GM19193 (cell line): ENCODE data around the gene LAD1.

Experiments
- POLR2A ChIP-seq: IDR thresholded peaks from 4 replicates; pipeline ENCODE4 v1.6.1; 2011; ENCODE audit not compliant: insufficient read depth, insufficient read length; ENCODE audit errors: extremely low read depth

LAD1 gene, protein sequence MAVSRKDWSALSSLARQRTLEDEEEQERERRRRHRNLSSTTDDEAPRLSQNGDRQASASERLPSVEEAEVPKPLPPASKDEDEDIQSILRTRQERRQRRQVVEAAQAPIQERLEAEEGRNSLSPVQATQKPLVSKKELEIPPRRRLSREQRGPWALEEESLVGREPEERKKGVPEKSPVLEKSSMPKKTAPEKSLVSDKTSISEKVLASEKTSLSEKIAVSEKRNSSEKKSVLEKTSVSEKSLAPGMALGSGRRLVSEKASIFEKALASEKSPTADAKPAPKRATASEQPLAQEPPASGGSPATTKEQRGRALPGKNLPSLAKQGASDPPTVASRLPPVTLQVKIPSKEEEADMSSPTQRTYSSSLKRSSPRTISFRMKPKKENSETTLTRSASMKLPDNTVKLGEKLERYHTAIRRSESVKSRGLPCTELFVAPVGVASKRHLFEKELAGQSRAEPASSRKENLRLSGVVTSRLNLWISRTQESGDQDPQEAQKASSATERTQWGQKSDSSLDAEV

DNA sequence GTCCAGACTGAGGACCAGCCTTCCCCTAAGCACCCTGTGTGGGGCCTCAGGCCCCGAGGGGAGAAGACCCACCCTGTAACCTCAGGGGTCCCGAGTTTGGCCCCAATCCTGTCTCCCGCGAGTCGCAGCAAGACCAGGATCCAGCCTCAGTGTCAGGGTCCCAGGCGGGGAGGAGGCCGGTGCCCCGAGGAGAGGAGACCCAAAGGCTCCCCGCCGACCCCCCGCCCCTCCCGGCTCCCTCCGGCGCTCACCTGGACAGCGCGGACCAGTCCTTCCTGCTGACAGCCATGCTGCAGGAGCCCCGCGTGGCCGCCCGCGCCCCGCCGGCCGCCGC lies at the start of gene LAD1:
LAD1 (minus strand) TSS at position 307 of the 334 bp plus-strand sequence; CDS start at position 289, 18 bp downstream.
- no peak for TF ChIP-seq POLR2A

DNA sequence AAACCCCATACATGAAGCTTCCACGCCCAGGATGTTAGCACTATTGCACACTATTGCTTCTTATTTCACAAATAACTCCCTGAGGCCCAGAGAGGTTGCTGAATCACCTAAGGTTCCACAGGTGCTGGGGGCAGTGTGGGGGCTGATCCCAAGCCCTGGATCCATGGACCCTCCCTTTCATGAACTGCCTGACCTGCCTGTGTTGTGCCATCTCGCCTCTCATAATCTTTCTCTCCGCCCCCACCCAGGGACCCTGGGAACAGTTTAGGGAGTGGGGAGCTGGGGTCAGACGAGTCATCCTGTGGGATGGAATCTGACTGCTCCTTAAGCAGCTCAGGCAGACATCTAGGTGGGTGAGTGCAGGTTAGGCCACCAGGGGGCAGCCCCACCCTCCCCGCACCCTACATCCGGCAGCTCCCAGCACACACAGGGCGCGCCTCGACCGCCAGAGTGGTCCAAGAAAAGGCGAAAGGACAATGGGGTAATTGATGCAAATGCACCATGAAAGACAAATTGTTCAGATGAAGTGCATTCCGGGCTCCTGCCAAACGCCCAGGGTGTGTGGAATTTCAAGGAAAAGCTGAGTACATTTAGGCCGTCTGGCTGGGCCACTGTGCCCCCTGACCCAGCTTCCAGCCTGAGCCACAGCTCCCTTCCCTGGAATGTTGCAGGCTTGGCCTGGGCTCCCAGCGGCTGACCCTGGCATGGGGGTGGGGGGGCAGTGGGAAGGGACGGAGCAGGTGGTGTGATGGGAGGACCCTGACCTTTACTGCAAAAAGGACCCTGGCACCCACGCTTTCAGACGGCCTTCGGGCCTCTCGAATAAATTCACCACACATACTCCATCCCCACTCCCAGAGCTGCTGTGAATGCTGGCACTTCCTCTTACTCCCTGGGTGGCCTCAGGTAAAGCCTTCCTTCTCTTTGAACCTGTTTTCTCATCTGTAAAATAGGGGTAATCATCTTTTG lies 49.1 kb upstream of the LAD1 start:
- no peak for TF ChIP-seq POLR2A

DNA sequence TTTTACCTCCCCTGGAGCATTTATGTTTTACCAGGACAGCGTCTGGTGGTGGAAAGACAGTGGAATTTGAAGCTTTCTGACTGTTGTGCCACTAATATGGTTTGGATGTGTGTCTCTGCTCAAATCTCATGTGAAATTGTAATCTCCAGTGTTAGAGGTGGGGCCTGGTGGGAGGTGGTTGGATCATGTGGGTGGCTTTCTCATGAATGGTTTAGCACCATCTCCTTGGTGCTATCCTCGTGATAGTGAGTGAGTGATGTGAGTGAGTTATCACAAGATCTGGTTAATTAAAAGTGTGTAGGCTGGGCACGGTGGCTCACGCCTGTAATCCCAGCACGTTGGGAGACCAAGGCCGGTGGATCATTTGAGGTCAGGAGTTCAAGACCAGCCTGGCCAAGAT lies 46.2 kb upstream of the LAD1 start:
- no peak for TF ChIP-seq POLR2A

DNA sequence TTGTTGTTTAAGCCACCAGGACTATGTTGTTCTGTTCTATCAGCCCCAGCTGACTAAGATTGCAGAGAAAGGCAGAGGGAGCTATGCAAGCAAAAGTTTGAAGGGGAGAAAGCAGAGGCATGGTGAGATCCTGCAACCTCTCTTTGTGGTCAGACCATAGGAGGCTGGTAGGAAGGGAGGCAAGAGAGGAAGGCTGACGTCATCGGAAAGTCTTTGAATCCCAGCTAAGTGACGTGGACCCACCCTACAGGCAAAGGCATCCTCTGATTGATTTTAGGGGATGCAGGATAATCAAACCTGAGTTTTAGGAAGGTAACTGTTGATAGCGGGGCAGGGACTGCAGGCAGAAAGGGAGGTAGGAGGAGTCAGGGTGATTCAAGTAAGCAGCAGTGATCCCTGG lies 45.7 kb upstream of the LAD1 start:
- TF ChIP-seq POLR2A, result no peak

DNA sequence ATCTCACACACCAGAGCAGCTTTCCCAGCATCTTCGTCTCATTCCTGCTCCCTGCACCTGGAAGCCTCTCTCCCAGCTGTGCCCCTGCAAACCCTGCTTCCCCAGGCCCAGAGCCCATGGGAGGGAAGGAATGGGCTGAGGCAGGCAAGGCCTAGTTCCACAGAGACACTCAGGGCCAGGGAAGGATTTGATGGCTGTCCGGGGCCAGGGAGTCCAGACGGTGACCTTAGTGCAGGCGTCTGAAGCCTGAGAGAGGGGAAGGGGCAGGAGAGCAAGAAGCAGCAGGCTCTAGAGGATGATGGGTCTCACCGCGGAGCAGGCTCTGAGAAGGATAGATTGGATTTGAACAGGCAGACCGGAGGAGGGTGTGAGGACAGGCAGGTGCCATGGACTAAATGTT lies 44.6 kb upstream of the LAD1 start:
- no peak for TF ChIP-seq POLR2A

DNA sequence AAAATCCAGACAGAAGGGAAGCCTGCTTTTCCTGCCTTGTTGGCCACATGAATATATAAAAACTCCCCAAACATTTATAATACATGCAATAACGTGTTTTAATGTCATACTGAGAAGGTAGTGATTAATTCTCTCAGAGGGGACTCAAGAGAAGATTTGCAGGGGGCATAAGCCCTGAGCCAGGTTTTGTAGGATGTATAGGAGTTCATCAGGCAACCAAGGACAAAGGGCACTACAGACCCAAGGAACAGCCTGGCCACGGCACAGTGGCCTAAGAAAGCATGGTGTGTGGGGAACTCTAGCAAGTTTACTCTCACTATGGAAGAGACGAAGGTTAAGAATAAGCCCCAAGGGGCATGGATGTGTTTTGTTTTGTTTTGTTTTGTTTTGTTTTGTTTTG lies 37.8 kb upstream of the LAD1 start:
- no peak for TF ChIP-seq POLR2A

DNA sequence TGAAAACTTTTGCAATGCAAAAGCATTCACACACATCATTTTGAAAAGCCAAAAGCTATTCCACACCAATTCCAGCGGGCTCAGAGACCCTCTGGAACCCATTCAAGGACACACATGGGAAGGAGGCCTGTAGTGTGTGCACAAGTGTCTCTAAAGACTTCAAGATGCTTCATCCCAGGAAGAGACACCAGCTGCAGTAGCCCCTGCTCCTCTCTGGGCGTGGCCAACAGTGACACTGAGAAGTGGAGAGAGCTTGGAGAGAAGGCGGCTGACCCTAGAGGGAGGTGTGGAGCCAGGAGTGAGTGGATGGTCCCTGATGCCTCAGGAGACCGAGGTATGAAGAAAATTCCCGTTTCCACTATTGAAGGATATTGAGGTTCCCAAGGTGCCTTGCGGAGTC lies 37.3 kb upstream of the LAD1 start:
- TF ChIP-seq POLR2A, result no peak

DNA sequence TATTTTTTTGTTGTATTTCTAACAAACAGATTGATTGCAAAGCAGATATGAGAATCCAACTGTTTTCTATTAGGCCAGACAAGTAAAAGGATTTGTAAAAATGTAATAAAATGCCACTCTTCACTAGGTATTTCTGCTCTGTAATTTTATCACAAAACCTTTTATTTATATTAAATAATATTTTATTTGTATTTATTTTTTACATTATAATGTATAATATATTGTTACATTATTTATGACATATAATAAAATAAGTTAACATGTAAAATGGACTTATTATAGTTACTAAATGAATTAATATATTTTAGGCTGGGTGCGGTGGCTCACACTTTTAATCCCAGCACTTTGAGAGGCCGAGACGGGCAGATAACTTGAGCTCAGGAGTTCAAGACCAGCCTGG lies 35.1 kb upstream of the LAD1 start:
- no peak for TF ChIP-seq POLR2A

DNA sequence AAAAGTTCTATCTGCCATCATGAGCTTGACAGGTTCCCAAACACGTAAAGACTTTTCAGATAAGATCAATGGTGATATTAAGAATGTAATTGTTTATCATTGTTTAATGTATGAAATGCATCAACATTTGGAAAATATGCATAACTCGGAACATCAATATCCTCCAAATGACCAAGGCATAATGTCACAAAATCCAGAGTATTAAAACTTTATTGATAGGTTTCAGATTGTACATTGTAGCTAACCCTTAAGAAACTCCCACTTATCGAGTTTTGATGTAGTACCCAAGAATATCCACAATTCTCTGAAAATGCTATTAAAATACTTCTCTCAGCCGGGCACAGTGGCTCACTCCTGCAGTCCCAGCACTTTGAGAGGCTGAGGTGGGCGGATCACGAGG lies 34.5 kb upstream of the LAD1 start:
- no peak for TF ChIP-seq POLR2A

DNA sequence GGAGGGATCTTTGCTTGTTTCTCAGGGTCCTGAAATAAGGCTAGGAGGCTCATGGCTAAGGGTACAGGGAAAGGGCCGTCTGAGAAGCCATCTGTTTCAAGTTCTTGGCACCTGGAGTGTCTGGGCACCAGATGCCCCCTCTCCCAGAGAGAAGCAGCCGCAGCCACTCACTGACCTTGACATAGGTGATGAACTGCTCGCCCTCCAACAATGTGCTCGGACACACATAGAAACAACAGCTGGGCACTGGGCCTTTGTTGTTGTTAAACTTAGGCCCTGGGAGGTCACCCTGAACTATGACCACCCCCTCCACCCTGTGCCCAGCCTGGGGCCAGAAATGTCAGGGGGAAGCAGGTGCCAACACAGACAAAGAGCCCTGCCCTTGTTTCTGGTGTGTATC lies 31.7 kb upstream of the LAD1 start:
- TF ChIP-seq POLR2A, result no peak

DNA sequence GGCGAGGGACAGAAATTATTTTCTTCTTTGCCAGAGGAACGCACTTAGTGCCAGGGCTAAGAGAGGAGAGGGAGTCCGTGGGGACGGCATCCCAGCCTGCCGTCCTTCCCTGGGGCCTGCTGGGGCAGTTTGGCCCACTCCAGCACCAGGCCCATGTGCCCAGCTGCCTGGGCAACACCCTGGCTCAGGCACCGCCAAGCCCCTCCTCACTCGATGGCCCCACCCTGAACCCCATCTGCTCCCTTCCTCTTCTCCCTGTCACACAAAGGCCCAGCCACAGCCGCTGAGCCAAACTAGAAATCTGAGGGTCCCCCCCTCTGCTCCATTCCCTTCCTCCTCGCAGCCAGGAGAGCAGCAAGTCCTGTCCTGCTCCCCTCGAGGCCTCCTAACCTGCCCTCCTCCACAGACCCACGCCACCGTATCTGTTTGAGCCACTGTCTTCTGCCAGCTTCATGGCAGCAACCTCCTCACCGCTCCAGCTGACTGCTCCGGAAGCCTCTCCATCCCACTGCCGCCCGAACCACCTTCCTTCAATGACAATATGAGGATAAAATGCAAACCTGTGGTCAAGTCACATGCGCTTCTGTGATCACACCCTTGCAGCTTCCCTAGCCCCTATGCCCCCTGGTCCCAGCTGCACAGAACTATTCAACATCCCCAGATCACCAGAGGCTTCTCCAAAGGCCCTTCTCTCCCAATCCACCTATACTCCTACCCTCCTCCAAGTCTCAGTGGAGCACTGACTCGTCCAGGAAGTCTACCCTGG lies 30.8 kb upstream of the LAD1 start:
- TF ChIP-seq POLR2A, result no peak

DNA sequence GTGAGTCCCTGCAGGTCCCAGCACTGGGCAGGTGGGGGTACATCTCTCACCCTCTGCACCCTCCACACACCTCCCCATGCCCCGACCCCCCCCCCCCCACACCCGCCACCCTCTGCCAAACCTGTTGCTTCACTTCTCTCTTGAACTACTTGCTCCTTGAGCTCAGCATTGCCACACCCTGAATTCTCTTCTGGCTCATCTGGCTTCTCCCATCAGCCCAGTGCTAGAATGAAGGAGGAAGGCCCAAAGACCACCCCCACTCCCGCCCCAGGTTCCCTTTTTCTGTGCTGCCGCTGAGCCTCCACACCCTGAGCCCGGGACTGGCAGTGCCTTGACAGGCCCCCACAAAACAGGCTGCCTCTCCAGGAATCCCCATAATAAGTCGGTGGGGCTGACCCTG lies 28.8 kb upstream of the LAD1 start:
- TF ChIP-seq POLR2A, result no peak

DNA sequence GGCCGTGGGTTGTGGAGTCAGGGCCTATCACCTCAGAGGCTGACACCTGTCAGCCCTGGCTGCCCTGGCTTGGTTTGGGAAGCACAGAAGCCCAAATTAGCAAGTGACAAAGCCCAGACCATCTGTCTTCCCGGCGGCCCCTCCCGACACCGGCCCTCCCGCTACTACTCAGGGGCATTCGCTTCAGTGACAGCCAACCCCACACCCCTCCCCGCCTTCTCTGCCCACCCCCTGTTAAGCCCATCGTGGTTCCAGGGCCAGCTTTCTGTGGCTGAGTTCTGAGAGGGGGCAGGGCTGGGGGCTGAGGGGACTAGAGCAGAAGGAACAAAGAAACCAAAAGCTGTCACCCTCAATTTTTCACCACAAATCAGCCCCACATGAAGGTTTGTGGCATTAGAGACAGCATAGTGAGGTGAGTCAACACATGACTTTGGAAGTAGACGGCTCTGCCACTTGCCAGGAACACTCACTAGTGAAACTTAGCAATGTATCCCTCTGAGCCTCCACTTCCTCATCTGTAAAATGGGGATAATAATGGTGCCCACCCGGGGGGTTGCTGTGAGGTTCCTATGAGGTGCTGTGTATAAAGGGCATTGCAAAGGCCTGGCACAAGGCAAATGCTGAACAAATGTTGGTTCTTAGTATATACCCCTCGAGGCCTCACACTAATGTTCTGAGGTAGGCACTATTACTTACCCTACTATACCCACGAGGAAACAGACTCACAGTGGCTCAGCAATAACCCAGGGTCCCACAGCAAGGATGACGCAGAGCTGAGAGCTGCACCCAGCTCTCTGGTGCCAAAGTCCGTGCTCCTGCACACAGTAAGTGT lies 27.6 kb upstream of the LAD1 start:
- no peak for TF ChIP-seq POLR2A

DNA sequence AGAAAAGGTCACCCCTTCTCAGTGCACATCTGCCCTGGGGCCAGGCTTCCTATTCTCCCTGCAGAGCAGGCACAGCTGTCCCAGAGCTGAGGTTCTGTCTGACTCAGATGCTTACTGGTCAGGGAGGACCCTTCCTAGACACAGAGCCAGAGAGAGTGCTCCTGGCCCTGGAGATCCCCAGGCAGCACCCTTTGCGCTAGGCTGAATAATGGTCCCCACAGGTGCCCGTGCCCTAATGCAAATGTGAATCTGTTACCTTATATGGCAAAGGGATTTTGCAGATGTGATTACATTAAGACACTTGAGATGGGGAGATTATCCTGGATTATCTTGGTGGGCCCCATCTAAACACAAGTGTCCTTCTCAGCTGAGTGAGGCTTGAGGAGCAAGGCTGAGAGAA lies 25.0 kb upstream of the LAD1 start:
- TF ChIP-seq POLR2A, result no peak

DNA sequence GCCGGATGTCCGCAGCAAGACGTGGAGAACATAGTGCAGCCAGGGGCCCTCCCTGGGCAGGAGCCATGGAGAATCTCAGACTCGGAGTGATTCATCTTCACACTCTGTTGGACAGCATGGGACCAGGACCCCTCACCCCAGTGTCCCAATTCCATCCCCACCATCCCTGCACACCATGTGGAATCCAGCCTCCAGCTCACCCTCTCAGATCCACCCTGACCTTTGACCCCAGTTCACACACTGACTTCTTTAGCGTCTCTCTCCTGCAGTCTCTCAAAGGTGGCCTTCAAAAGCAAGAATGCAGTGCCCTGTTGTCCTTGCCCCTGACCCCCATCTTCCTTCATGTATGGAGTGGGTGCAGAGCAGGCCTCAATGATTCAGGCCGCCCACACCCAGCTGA lies 24.5 kb upstream of the LAD1 start:
- TF ChIP-seq POLR2A, result no peak

DNA sequence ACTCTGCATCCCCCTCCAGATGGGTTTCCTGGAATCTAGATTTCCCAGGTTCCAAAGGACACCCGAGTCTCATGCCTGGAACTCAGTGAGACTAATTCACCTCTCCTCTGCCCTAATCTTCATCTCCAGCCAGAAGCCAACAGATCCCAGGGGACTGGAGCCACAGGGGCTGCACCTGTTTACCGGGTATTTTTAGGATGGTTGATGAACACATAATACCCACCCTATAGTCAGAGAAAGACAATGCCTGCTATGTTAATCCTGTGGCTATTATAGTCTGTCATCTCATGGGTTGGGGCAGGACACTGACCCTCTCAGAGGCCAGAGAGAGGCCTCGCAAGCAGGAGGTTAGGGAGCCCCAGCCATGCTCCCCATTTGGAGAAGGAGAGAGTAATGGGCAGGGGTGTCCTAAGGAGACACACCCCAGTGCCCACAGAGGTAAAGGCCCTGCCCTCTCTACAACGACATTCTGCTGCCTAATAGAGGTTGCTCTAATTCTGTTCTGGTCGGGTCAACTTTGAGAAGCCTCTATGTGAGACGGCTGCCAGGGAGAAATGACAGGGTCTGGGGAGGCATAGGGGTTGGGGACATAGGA lies 23.4 kb upstream of the LAD1 start:
- TF ChIP-seq POLR2A, result no peak
